Measurements from ENCODE around the gene TGFBR2. TPM values are rescaled to one million over a fixed set of nuclear protein-coding genes. Genes with fewer than 3 reads are reported as not detected.

TGFBR2 gene
- polyA plus RNA-seq, 3 donors, result 46.6 to 60.3 (median 57.0) TPM

- Histone ChIP-seq H3K36me3 (replicated peaks in 1 of 2; ENCODE audit: control insufficient read depth in 1 of 2, insufficient read depth in 2 of 2, low read length in 2 of 2) (peaks cover 47 to 91% of the 10 kb centered on the region in 2 donors), H4K20me1 (ENCODE audit: insufficient read depth, low read length) (peaks cover 99% of the 10 kb centered on the region), H3K9me3 (replicated peaks in 1 of 2; ENCODE audit: control insufficient read depth in 1 of 2, insufficient read depth in 1 of 2, low read length in 2 of 2) (no peaks in the 10 kb centered on the region), H3K4me1 (ENCODE audit: control insufficient read depth in 1 of 2, insufficient read depth in 2 of 2, low read length in 2 of 2) (peaks cover 17 to 24% of the 10 kb centered on the region in 2 donors), H3K79me2 (ENCODE audit: insufficient read depth, low read length) (peaks cover 70% of the 10 kb centered on the region), H3K27ac (ENCODE audit: low read depth in 1 of 2, low read length in 2 of 2) (peak overlapping the region in 1 of 2 donors; percentile 62), H2AFZ (ENCODE audit: insufficient read depth, low read depth, low read length, poor library complexity, severe bottlenecking) (no peak overlapping the region), H3K4me3 (replicated peaks in 1 of 3; ENCODE audit: low read depth in 2 of 3, low read length in 3 of 3) (no peak overlapping the region), H3K9ac (ENCODE audit: insufficient read depth, low read length, poor library complexity, severe bottlenecking) (no peak overlapping the region), H3K4me2 (replicated peaks; ENCODE audit: extremely low read depth, low read length, poor library complexity, severe bottlenecking) (no peak overlapping the region), H3K27me3 (ENCODE audit: control insufficient read depth in 2 of 2, insufficient read depth in 2 of 2, low read length in 2 of 2) (no peaks in the 10 kb centered on the region)
- H3K27me3 Mint-ChIP-seq (ENCODE audit: low read depth in 3 of 3), result peaks cover 0 to 1% (median 0%) of the 10 kb centered on the region in 3 donors
- peaks cover 0 to 2% (median 0%) of the 10 kb centered on the region in 7 donors for H3K9me3 Mint-ChIP-seq
- WGBS (ENCODE audit: insufficient coverage), result 69% methylated on average over 3 of the region's 6 CpGs
- peaks cover 31% of the 10 kb centered on the region for H3K4me1 Mint-ChIP-seq
- H3K27ac Mint-ChIP-seq, result peak overlapping the region; percentile 35 to 84 (median 64)
- no peak overlapping the region for H3K4me3 Mint-ChIP-seq
- intact Hi-C loops (cut with micrococcal nuclease), result no loop called here
- DNase-seq, result peak in 1 of 3 donors; percentile 13
- TF ChIP-seq, protein P1, sequence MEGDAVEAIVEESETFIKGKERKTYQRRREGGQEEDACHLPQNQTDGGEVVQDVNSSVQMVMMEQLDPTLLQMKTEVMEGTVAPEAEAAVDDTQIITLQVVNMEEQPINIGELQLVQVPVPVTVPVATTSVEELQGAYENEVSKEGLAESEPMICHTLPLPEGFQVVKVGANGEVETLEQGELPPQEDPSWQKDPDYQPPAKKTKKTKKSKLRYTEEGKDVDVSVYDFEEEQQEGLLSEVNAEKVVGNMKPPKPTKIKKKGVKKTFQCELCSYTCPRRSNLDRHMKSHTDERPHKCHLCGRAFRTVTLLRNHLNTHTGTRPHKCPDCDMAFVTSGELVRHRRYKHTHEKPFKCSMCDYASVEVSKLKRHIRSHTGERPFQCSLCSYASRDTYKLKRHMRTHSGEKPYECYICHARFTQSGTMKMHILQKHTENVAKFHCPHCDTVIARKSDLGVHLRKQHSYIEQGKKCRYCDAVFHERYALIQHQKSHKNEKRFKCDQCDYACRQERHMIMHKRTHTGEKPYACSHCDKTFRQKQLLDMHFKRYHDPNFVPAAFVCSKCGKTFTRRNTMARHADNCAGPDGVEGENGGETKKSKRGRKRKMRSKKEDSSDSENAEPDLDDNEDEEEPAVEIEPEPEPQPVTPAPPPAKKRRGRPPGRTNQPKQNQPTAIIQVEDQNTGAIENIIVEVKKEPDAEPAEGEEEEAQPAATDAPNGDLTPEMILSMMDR (IDR thresholded peaks at IDR 0.05), result no peak
- peaks cover 87 to 90% of the 10 kb centered on the region in 2 donors for H3K36me3 Mint-ChIP-seq
These were observed 75.3 kb downstream of the TGFBR2 start for GRCh38 chr3:30681649-30682211.

DNA sequence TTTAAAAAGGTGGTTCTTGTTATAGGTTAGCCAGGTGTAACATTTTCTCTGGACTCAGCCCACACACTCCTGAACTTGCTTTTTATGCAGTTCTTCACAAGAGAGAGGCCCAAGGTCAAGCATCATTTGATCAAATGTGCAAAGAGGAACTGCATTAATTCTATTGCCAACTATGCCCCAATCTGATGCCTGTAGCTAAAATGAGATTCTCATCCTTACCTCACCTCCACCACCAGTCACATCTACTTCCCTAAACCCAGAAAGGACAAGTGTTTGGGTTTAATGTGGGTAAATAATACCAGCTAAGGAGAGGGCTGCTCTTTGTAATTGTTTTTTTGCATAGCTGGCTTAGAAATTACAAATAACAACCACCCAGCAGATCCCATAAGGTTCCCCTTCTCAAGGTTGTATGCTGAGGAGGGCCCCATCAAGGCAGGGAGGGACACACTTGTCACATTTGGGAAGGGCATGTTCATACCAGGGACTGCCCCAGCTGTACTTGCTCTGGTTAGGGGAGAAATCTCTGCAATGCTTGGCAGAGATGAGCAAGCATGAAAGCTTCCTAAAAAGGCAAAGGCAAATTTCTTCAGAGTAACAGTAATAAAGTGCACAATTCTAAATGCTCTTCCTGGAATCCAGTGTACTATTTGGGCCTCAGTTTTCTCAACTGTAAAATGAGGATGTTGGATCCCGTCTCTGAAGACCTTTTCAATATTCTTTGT is 76.2 kb downstream of the TGFBR2 start:
- Histone ChIP-seq H3K27ac (ENCODE audit: low read depth in 1 of 2, low read length in 2 of 2) (peak overlapping the region in 1 of 2 donors; percentile 62), H3K4me2 (replicated peaks; ENCODE audit: extremely low read depth, low read length, poor library complexity, severe bottlenecking) (no peak overlapping the region)
- DNase-seq, result peak in 2 of 3 donors; percentile 14 to 18

More for the DNA sequence above, 76.2 kb downstream of the TGFBR2 start:
- Mint-ChIP-seq H3K4me1 (peaks cover 31% of the 10 kb centered on the region), H3K27ac (peak overlapping the region in 5 of 7 donors; percentile 39 to 77 (median 54)), H3K27me3 (ENCODE audit: low read depth in 3 of 3) (peaks cover 0 to 3% (median 0%) of the 10 kb centered on the region in 3 donors), H3K4me3 (no peak overlapping the region), H3K36me3 (peaks cover 85 to 89% of the 10 kb centered on the region in 2 donors), H3K9me3 (peaks cover 0 to 2% (median 0%) of the 10 kb centered on the region in 7 donors)
- Histone ChIP-seq H3K4me1 (ENCODE audit: control insufficient read depth in 1 of 2, insufficient read depth in 2 of 2, low read length in 2 of 2) (peaks cover 17 to 24% of the 10 kb centered on the region in 2 donors), H3K27me3 (ENCODE audit: control insufficient read depth in 2 of 2, insufficient read depth in 2 of 2, low read length in 2 of 2) (no peaks in the 10 kb centered on the region), H4K20me1 (ENCODE audit: insufficient read depth, low read length) (peaks cover 99% of the 10 kb centered on the region), H3K79me2 (ENCODE audit: insufficient read depth, low read length) (peaks cover 62% of the 10 kb centered on the region), H3K9ac (ENCODE audit: insufficient read depth, low read length, poor library complexity, severe bottlenecking) (no peak overlapping the region), H3K9me3 (replicated peaks in 1 of 2; ENCODE audit: control insufficient read depth in 1 of 2, insufficient read depth in 1 of 2, low read length in 2 of 2) (no peaks in the 10 kb centered on the region), H3K4me3 (replicated peaks in 1 of 3; ENCODE audit: low read depth in 2 of 3, low read length in 3 of 3) (no peak overlapping the region), H2AFZ (ENCODE audit: insufficient read depth, low read depth, low read length, poor library complexity, severe bottlenecking) (no peak overlapping the region), H3K36me3 (replicated peaks in 1 of 2; ENCODE audit: control insufficient read depth in 1 of 2, insufficient read depth in 2 of 2, low read length in 2 of 2) (peaks cover 46 to 91% of the 10 kb centered on the region in 2 donors)
- WGBS (ENCODE audit: insufficient coverage), result no CpG with 5 or more reads among the region's 1 CpG
- intact Hi-C loops (cut with micrococcal nuclease), result no loop called here
- TF ChIP-seq, protein P1 (IDR thresholded peaks at IDR 0.05), result no peak

All from CD14-positive monocyte (primary cell).